Progenitor cell of endocrine pancreas (in vitro differentiated cells): ENCODE measurements around the gene SGCA. TPM values are rescaled to one million over a fixed set of nuclear protein-coding genes. Genes with fewer than 3 reads are reported as not detected.

Experiments
- DNase-seq: peaks from one replicate; pipeline ENCODE4 v3.0.0; 2021; ENCODE audit warnings: low spot score; ENCODE audit not compliant: unreplicated experiment
- H3K27ac Mint-ChIP-seq: 2 replicates; pipeline ENCODE4 v1.8.0; 2021; ENCODE audit warnings: mild to moderate bottlenecking, moderate library complexity, mixed read lengths
- H3K27me3 Mint-ChIP-seq: 2 replicates; pipeline ENCODE4 v1.8.0; 2021; ENCODE audit warnings: mixed read lengths
- H3K36me3 Mint-ChIP-seq: 2 replicates; pipeline ENCODE4 v1.8.0; 2022; ENCODE audit warnings: mixed read lengths; ENCODE audit not compliant: insufficient read depth
- H3K4me1 Mint-ChIP-seq: 2 replicates; pipeline ENCODE4 v1.8.0; 2021; ENCODE audit warnings: low read depth, mixed read lengths
- H3K4me3 Mint-ChIP-seq: 2 replicates; pipeline ENCODE4 v1.8.0; 2021; ENCODE audit warnings: low read depth, mild to moderate bottlenecking, moderate library complexity, mixed read lengths
- H3K9me3 Mint-ChIP-seq: 2 replicates; pipeline ENCODE4 v1.8.0; 2021; ENCODE audit warnings: low read depth, mixed read lengths
- CTCF ChIP-seq: fragments of 200-600 bp; sonication (generic); IDR thresholded peaks from one replicate; pipeline ENCODE4 v1.5.0; 2021; ENCODE audit warnings: antibody characterized with exemption, mild to moderate bottlenecking; ENCODE audit not compliant: unreplicated experiment
- total RNA-seq: library from RNA; stranded (reverse); gene quantifications from 2 replicates; pipeline ENCODE4 v1.2.1, GENCODE V29; 2021

SGCA gene
- total RNA-seq, 1 donor from 2014 or later = not detected

- H3K27ac Mint-ChIP-seq = no peak overlapping the region
- H3K36me3 Mint-ChIP-seq = peaks cover 41% of the 10 kb centered on the region
- H3K4me3 Mint-ChIP-seq = no peak overlapping the region
- H3K9me3 Mint-ChIP-seq = no peaks in the 10 kb centered on the region
- DNase-seq = no peak
- H3K4me1 Mint-ChIP-seq = no peaks in the 10 kb centered on the region
- no peaks in the 10 kb centered on the region for H3K27me3 Mint-ChIP-seq
- no peak for TF ChIP-seq CTCF
Observed at GRCh38 chr17:50141026-50141744, 24.6 kb upstream of the SGCA start.

GRCh38 chr17:50141745-50142110 lies 24.1 kb upstream of the SGCA start:
- Mint-ChIP-seq H3K4me1 (no peaks in the 10 kb centered on the region), H3K27me3 (no peaks in the 10 kb centered on the region), H3K9me3 (no peaks in the 10 kb centered on the region), H3K27ac (no peak overlapping the region), H3K4me3 (no peak overlapping the region), H3K36me3 (peaks cover 38% of the 10 kb centered on the region)
- DNase-seq = no peak
- no peak for TF ChIP-seq CTCF

- H3K36me3 Mint-ChIP-seq = peaks cover 25% of the 10 kb centered on the region
Observed at GRCh38 chr17:50143461-50144176, 22.2 kb upstream of the SGCA start.

GRCh38 chr17:50144355-50144754 lies 21.4 kb upstream of the SGCA start:
- H3K27ac Mint-ChIP-seq = peak overlapping the region; percentile 81
- peaks cover 22% of the 10 kb centered on the region for H3K36me3 Mint-ChIP-seq
- no peaks in the 10 kb centered on the region for H3K9me3 Mint-ChIP-seq
- peaks cover 16% of the 10 kb centered on the region for H3K4me1 Mint-ChIP-seq
- TF ChIP-seq CTCF = no peak
- DNase-seq = no peak
- no peak overlapping the region for H3K4me3 Mint-ChIP-seq
- H3K27me3 Mint-ChIP-seq = no peaks in the 10 kb centered on the region

More at GRCh38 chr17:50143461-50144176, 22.2 kb upstream of the SGCA start:
- Mint-ChIP-seq H3K9me3 (no peaks in the 10 kb centered on the region), H3K4me3 (no peak overlapping the region), H3K4me1 (peaks cover 15% of the 10 kb centered on the region), H3K27ac (no peak overlapping the region), H3K27me3 (no peaks in the 10 kb centered on the region)
- DNase-seq = no peak
- TF ChIP-seq CTCF = no peak

- no peak for TF ChIP-seq CTCF
- Mint-ChIP-seq H3K27me3 (no peaks in the 10 kb centered on the region), H3K27ac (no peak overlapping the region), H3K4me1 (peaks cover 16% of the 10 kb centered on the region), H3K4me3 (no peak overlapping the region), H3K9me3 (no peaks in the 10 kb centered on the region), H3K36me3 (peaks cover 16% of the 10 kb centered on the region)
- no peak for DNase-seq
Observed at GRCh38 chr17:50144845-50145531, 20.8 kb upstream of the SGCA start.
